Stimulated activated CD8-positive, alpha-beta memory T cell treated with anti-CD3 and anti-CD28 coated beads, Interleukin-2, amount 100 ng/mL, for 1 hour (primary cell): ENCODE data around the gene PCGF3.
"Not testable (repeated sequence)": the region's sequence is repeated elsewhere in the genome, so short reads cannot be mapped to it uniquely, and the experiment has no call there.

Source experiments
- DNase-seq, 2 donors: peaks; one replicate each; pipeline ENCODE4 v3.0.0-alpha.2; 2020; ENCODE audit warnings: low read depth in 2 of 2

Gene PCGF3

GRCh38 chr4:740656-741282 lies 35.1 kb downstream of the PCGF3 start:
- no peak for DNase-seq

GRCh38 chr4:742096-742741 lies 36.6 kb downstream of the PCGF3 start:
- no peak for DNase-seq

GRCh38 chr4:742742-743311 lies 37.2 kb downstream of the PCGF3 start:
- DNase-seq, result peak; percentile 57 to 63

- DNase-seq, result no peak
Measured at GRCh38 chr4:743463-744211, 38.0 kb downstream of the PCGF3 start.

- no peak for DNase-seq
Measured at GRCh38 chr4:744212-744841, 38.7 kb downstream of the PCGF3 start.

GRCh38 chr4:747546-748170 lies 42.0 kb downstream of the PCGF3 start:
- DNase-seq, result no peak

- DNase-seq, result no peak
Measured at GRCh38 chr4:748461-748860, 42.8 kb downstream of the PCGF3 start.

GRCh38 chr4:749698-750666 lies 44.4 kb downstream of the PCGF3 start:
- DNase-seq, result no peak

GRCh38 chr4:751676-752075 lies 46.0 kb downstream of the PCGF3 start:
- no peak for DNase-seq

GRCh38 chr4:752196-752861 lies 46.7 kb downstream of the PCGF3 start:
- DNase-seq, result no peak

GRCh38 chr4:753186-753585 lies 47.6 kb downstream of the PCGF3 start:
- not testable (repeated sequence) for DNase-seq

- no peak for DNase-seq
Measured at GRCh38 chr4:754221-755120, 48.8 kb downstream of the PCGF3 start.

GRCh38 chr4:757111-757510 lies 51.5 kb downstream of the PCGF3 start:
- DNase-seq, result no peak

- not testable (repeated sequence) for DNase-seq
Measured at GRCh38 chr4:759810-760209, 54.2 kb downstream of the PCGF3 start.

GRCh38 chr4:760616-761015 lies 55.0 kb downstream of the PCGF3 start:
- no peak for DNase-seq

- no peak for DNase-seq
Measured at GRCh38 chr4:761086-761485, 55.5 kb downstream of the PCGF3 start.

GRCh38 chr4:761739-762138 lies 56.1 kb downstream of the PCGF3 start:
- no peak for DNase-seq

- DNase-seq, result no peak
Measured at GRCh38 chr4:762211-763190, 56.9 kb downstream of the PCGF3 start.
